ENCODE results near the gene CACNA1B.

The CACNA1B gene

DNA sequence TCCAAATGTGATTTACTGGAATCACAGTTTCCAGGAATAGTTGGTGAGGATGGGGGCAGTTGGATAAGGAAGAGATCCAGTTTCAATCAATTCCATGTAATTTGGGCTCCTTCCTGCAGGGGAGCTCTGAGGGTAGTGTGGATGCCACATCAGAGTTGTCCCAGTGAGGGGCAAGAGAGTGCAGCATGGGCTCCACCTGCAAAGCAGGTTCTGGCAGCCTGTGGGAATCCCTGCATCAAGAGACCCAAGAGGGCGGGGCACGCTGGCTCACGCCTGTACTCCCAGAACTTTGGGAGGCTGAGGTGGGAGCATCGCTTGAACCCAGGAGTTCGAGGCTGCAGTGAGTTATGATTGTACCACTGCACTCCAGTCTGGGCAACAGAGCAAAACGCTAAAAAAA is 188.5 kb downstream of the CACNA1B start:
- H3K4me3 ChIP-seq (ENCODE audit: low read length): no peak overlapping the region
- DNase-seq (ENCODE audit: low read depth): no peak
- TF ChIP-seq, protein P1, sequence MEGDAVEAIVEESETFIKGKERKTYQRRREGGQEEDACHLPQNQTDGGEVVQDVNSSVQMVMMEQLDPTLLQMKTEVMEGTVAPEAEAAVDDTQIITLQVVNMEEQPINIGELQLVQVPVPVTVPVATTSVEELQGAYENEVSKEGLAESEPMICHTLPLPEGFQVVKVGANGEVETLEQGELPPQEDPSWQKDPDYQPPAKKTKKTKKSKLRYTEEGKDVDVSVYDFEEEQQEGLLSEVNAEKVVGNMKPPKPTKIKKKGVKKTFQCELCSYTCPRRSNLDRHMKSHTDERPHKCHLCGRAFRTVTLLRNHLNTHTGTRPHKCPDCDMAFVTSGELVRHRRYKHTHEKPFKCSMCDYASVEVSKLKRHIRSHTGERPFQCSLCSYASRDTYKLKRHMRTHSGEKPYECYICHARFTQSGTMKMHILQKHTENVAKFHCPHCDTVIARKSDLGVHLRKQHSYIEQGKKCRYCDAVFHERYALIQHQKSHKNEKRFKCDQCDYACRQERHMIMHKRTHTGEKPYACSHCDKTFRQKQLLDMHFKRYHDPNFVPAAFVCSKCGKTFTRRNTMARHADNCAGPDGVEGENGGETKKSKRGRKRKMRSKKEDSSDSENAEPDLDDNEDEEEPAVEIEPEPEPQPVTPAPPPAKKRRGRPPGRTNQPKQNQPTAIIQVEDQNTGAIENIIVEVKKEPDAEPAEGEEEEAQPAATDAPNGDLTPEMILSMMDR (conservative IDR thresholded peaks at IDR 0.05; ENCODE audit: low read length): no peak

DNA sequence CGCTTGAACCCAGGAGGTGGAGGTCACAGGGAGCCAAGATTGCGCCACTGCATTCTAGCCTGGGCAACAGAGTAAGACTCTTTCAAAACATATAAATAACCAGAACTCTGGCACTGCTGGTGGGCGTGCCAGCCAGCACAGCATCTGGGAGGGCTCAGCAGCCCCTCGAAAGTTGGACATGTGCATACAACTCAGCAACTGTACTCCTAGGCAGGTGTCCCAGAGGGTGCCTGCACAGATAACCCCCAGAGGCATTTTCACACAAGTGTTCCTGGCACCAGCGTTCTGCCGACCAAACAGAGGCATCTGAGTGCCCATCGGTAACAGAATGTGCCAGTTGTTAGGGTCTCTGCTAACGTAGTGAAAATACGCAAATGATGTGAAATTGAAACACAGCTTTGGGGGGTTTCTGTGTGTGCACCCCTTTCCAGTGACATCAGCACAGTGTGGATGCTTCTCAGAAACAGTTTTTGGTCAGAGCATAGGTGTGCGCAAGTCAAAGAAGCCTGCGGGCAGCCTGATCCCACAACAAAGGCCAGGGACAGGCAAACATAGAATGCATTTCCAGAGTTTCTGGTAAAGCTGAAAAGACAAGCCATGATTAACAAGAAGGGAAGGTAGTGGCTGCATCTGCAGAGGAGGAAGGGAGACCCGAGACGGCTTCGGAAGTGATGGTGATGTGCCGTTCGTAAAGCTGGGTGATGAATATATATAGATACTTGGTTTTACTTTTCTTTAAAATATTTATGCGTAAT is 190.2 kb downstream of the CACNA1B start:
- TF ChIP-seq, protein P1 (conservative IDR thresholded peaks at IDR 0.05; ENCODE audit: low read length): no peak
- no peak overlapping the region for H3K4me3 ChIP-seq (ENCODE audit: low read length)
- no peak for DNase-seq (ENCODE audit: low read depth)

DNA sequence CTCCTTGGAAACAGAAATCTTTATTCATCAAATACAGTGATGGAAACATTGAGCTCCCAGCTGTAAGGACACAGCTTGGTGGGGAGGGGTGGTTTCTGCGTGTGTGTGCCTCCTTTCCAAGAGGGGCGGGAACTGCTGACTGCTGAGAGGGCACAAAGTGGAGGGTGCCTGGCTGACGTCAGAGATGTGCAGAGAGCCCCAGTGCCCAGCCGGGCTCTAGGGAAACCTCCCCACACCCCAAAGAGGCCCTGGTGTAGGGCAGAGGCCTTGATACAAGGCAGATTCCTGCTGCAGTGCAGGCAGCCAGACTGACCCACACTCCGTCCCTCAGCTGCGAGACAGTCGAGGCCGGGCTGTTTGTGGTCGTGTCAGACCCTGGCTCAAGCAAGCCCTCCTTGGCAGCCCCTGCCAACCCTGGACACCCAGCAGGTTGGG is 191.0 kb downstream of the CACNA1B start:
- TF ChIP-seq, protein P1 (conservative IDR thresholded peaks at IDR 0.05; ENCODE audit: low read length): no peak
- no peak overlapping the region for H3K4me3 ChIP-seq (ENCODE audit: low read length)
- DNase-seq (ENCODE audit: low read depth): no peak

DNA sequence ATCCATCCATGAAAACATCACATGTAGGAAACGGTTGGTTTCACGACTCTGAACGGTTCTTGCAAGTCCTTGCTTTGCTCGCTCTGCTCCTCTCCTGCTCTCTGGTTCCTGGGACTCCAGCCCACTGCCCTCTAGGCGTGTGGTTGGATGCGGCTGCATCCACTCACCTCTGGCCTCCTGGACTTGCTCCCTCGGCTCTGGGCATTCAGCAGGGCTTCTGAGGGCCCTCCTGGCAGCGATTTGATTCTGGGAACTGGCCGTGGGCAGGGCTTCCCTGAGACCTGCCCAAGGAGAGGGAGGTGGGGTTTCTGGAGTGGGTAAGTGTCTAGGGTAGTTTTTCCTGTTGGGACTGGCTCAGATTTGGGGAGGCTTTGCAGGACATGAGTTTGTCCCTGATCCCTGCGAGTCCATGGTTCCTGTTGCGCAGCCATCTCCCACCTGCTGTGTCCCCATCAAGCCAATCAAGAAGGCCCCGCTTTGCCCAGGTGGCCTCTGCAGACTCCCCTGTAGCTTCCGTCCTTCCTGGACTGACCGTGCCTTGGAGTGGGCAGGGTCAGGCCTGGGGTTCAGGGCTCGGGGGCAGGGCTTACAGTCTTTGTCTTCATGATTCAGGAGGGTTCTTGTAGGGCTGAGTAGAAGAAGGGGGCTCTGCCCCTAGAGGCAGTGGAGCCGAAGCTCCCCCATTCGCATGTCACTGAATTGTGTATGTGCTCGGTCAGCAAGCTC is 192.3 kb downstream of the CACNA1B start:
- TF ChIP-seq, protein P1 (conservative IDR thresholded peaks at IDR 0.05; ENCODE audit: low read length): no peak
- no peak overlapping the region for H3K4me3 ChIP-seq (ENCODE audit: low read length)
- no peak for DNase-seq (ENCODE audit: low read depth)

DNA sequence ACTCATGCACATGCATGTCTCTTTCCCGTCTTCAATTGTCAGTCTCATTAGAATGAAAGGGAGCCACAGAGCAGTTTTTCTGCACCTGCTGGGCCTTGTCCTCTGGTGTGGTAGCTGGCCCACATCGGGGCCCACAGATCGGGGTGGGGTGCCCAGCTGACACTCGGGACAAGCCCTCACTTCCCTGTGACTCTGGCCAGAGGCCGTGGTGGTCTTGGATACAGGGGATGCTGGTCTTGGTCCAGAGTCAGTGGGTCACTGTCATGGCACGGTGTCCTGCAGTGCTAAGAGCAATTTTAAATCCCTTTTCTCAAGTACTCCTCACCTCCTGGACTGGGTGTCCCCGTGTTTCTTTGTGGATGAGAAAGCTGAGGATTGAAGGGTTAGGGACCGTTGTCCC is 193.2 kb downstream of the CACNA1B start:
- no peak for DNase-seq (ENCODE audit: low read depth)

DNA sequence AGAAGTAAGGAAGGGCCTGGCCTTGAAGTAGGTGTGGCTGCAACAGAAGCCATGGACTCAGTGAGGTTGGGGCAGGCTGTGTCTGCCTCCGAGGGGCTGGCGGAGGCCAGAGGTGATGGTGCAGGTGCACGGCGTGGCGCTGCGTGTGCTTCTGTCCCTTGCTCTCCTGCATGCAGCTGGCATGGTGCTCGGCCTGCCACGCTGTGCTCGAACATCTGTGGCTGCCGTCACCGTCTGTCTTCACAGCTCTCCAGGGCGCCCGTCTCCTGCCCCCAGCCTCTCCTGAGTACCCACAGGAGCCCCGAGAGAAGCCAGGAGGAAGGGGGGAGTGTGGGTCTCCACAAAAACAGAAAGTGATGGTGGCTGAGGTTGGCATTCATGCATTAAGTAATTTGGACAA is 193.7 kb downstream of the CACNA1B start:
- DNase-seq (ENCODE audit: low read depth): no peak
- TF ChIP-seq, protein P1 (conservative IDR thresholded peaks at IDR 0.05; ENCODE audit: low read length): no peak

More for the DNA sequence above, 193.2 kb downstream of the CACNA1B start:
- TF ChIP-seq, protein P1 (conservative IDR thresholded peaks at IDR 0.05; ENCODE audit: low read length): no peak
- no peak overlapping the region for H3K4me3 ChIP-seq (ENCODE audit: low read length)

DNA sequence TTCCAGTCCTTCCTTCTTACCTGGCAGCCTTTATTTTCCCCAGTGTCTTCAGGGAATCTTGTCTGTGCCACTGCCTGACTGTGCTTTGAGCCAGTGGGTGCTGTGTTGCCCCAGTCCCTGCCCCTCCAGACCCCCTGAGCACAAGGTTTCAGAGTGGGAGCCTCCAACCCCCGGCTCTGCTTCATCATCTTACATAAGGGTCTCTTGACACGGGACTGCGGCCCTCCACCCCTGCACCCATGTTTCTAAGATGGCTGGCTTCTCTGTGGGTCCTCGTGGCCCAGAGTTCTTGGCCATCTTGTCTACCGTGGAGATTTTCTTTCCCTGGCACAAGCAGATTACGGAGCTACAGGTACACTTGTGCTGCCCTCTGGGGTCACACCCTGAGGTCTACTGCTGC is 194.1 kb downstream of the CACNA1B start:
- TF ChIP-seq, protein P1 (conservative IDR thresholded peaks at IDR 0.05; ENCODE audit: low read length): no peak

More for the DNA sequence above, 193.7 kb downstream of the CACNA1B start:
- no peak overlapping the region for H3K4me3 ChIP-seq (ENCODE audit: low read length)

More for the DNA sequence above, 194.1 kb downstream of the CACNA1B start:
- DNase-seq (ENCODE audit: low read depth): no peak
- H3K4me3 ChIP-seq (ENCODE audit: low read length): no peak overlapping the region

All from AG10803 (cell line).